ENCODE measurements around the gene TBC1D22A. TPM values are rescaled to one million over a fixed set of nuclear protein-coding genes. Genes with fewer than 3 reads are reported as not detected.

TBC1D22A gene
- total and polyA plus RNA-seq, 9 of the 15 experiments (the other 6 are each of a cell fraction or from before 2014, with no cell fraction given) = 0.20 to 11.5 (median 5.2) TPM

DNA sequence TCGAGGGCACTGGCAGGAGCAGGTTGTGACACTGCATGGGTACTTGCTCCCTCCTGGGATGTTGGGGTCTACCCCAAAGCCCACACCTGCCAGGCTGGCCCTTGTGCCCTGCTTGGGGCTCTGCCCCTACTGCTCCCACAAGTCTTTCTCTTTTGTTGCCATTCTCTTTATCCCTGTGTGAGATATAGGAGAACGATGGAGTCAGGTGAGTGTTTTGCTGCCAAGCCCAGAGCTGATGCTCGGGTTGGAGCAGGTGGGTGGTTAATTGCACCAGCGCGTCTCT lies 292.6 kb downstream of the TBC1D22A start:
- intact Hi-C loops (cut with micrococcal nuclease) = no loop called here

More for the DNA sequence above, 292.6 kb downstream of the TBC1D22A start:
- BruUV-seq (replicated peaks) = no TSS peak
- WGBS (ENCODE audit: insufficient coverage, low coverage, missing lambda C conversion rate) = 79% methylated on average over 3 of the region's 5 CpGs
- Histone ChIP-seq H3K4me3 (no peak overlapping the region), H2AFZ (ENCODE audit: low read depth, low read length) (no peak overlapping the region), H4K20me1 (replicated peaks; ENCODE audit: control insufficient read depth, insufficient read depth, low read length) (no peaks in the 10 kb centered on the region), H3K27me3 (ENCODE audit: control insufficient read depth in 2 of 2, insufficient read depth in 2 of 2, low read length in 2 of 2) (no peaks in the 10 kb centered on the region), H3K4me2 (ENCODE audit: insufficient read depth, low read length) (no peak overlapping the region), H3K79me2 (ENCODE audit: control insufficient read depth, insufficient read depth, low read length) (no peaks in the 10 kb centered on the region), H3K36me3 (ENCODE audit: control insufficient read depth, insufficient read depth, low read length) (no peaks in the 10 kb centered on the region), H3K9me1 (ENCODE audit: control insufficient read depth, insufficient read depth, low read length) (no peaks in the 10 kb centered on the region), H3K9ac (ENCODE audit: insufficient read depth in 1 of 2, low read depth in 2 of 2, low read length in 2 of 2) (no peak overlapping the region), H3K9me3 (replicated peaks; ENCODE audit: control insufficient read depth, insufficient read depth, low read depth, low read length) (no peaks in the 10 kb centered on the region), H3K27ac (ENCODE audit: extremely low read depth, low read depth, low read length) (no peak overlapping the region), H3K4me1 (replicated peaks in 1 of 2; ENCODE audit: control insufficient read depth in 2 of 2, insufficient read depth in 2 of 2, low read length in 2 of 2) (peaks cover 0 to 23% of the 10 kb centered on the region in 2 experiments; a peak in 2 of 5 replicates)
- ATAC-seq (no peak), DNase-seq (ENCODE audit: extremely low read depth in 1 of 4, low spot score in 3 of 4) (no peak), FAIRE-seq (no peak)
- ChIA-PET CTCF (ENCODE audit: low intra/inter-chr PET ratio) (no interaction called here), POLR2A (no interaction called here)
- TF ChIP-seq MTA2 (IDR thresholded peaks at IDR 0.05; ENCODE audit: low read depth) = no peak
- no peak for TF ChIP-seq RBM39 (optimal IDR thresholded peaks at IDR 0.05; ENCODE audit: low read depth, low read length)
- TF ChIP-seq, protein P1, sequence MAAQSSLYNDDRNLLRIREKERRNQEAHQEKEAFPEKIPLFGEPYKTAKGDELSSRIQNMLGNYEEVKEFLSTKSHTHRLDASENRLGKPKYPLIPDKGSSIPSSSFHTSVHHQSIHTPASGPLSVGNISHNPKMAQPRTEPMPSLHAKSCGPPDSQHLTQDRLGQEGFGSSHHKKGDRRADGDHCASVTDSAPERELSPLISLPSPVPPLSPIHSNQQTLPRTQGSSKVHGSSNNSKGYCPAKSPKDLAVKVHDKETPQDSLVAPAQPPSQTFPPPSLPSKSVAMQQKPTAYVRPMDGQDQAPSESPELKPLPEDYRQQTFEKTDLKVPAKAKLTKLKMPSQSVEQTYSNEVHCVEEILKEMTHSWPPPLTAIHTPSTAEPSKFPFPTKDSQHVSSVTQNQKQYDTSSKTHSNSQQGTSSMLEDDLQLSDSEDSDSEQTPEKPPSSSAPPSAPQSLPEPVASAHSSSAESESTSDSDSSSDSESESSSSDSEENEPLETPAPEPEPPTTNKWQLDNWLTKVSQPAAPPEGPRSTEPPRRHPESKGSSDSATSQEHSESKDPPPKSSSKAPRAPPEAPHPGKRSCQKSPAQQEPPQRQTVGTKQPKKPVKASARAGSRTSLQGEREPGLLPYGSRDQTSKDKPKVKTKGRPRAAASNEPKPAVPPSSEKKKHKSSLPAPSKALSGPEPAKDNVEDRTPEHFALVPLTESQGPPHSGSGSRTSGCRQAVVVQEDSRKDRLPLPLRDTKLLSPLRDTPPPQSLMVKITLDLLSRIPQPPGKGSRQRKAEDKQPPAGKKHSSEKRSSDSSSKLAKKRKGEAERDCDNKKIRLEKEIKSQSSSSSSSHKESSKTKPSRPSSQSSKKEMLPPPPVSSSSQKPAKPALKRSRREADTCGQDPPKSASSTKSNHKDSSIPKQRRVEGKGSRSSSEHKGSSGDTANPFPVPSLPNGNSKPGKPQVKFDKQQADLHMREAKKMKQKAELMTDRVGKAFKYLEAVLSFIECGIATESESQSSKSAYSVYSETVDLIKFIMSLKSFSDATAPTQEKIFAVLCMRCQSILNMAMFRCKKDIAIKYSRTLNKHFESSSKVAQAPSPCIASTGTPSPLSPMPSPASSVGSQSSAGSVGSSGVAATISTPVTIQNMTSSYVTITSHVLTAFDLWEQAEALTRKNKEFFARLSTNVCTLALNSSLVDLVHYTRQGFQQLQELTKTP (IDR thresholded peaks at IDR 0.05; ENCODE audit: low read depth in 1 of 2, partially characterized antibody in 2 of 2) = no peak
- no peak for TF ChIP-seq HDAC2 (IDR thresholded peaks at IDR 0.05)
- TF ChIP-seq, protein P2, sequence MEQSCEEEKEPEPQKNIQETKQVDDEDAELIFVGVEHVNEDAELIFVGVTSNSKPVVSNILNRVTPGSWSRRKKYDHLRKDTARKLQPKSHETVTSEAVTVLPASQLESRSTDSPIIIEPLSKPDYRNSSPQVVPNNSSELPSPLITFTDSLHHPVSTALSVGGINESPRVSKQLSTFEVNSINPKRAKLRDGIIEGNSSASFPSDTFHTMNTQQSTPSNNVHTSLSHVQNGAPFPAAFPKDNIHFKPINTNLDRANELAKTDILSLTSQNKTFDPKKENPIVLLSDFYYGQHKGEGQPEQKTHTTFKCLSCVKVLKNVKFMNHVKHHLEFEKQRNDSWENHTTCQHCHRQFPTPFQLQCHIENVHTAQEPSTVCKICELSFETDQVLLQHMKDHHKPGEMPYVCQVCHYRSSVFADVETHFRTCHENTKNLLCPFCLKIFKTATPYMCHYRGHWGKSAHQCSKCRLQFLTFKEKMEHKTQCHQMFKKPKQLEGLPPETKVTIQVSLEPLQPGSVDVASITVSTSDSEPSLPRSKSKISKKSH (CRISPR knock-in tag; IDR thresholded peaks at IDR 0.05) = no peak
- TF ChIP-seq, protein P3, sequence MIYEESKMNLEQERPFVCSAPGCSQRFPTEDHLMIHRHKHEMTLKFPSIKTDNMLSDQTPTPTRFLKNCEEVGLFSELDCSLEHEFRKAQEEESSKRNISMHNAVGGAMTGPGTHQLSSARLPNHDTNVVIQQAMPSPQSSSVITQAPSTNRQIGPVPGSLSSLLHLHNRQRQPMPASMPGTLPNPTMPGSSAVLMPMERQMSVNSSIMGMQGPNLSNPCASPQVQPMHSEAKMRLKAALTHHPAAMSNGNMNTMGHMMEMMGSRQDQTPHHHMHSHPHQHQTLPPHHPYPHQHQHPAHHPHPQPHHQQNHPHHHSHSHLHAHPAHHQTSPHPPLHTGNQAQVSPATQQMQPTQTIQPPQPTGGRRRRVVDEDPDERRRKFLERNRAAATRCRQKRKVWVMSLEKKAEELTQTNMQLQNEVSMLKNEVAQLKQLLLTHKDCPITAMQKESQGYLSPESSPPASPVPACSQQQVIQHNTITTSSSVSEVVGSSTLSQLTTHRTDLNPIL (CRISPR knock-in tag; IDR thresholded peaks at IDR 0.05) = no peak
- no peak for TF ChIP-seq ETV6 (IDR thresholded peaks at IDR 0.05; ENCODE audit: borderline replicate concordance in 1 of 2, low read depth in 2 of 2, low read length in 1 of 2)
- no peak for TF ChIP-seq ETV6 (CRISPR knock-in tag; IDR thresholded peaks at IDR 0.05; ENCODE audit: borderline replicate concordance)
- TF ChIP-seq ZC3H4 (CRISPR knock-in tag; IDR thresholded peaks at IDR 0.05; ENCODE audit: borderline replicate concordance) = no peak
- no peak for TF ChIP-seq GTF2A2 (tag; IDR thresholded peaks at IDR 0.05)
- TF ChIP-seq SPI1 (IDR thresholded peaks at IDR 0.05; ENCODE audit: borderline replicate concordance, low read depth, low read length) = no peak
- TF ChIP-seq TEAD1 (CRISPR knock-in tag; IDR thresholded peaks at IDR 0.05) = no peak
- TF ChIP-seq, protein P4, sequence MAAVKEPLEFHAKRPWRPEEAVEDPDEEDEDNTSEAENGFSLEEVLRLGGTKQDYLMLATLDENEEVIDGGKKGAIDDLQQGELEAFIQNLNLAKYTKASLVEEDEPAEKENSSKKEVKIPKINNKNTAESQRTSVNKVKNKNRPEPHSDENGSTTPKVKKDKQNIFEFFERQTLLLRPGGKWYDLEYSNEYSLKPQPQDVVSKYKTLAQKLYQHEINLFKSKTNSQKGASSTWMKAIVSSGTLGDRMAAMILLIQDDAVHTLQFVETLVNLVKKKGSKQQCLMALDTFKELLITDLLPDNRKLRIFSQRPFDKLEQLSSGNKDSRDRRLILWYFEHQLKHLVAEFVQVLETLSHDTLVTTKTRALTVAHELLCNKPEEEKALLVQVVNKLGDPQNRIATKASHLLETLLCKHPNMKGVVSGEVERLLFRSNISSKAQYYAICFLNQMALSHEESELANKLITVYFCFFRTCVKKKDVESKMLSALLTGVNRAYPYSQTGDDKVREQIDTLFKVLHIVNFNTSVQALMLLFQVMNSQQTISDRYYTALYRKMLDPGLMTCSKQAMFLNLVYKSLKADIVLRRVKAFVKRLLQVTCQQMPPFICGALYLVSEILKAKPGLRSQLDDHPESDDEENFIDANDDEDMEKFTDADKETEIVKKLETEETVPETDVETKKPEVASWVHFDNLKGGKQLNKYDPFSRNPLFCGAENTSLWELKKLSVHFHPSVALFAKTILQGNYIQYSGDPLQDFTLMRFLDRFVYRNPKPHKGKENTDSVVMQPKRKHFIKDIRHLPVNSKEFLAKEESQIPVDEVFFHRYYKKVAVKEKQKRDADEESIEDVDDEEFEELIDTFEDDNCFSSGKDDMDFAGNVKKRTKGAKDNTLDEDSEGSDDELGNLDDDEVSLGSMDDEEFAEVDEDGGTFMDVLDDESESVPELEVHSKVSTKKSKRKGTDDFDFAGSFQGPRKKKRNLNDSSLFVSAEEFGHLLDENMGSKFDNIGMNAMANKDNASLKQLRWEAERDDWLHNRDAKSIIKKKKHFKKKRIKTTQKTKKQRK (IDR thresholded peaks at IDR 0.05; ENCODE audit: borderline replicate concordance, low read depth, low read length) = no peak
- TF ChIP-seq ZFPM2 (CRISPR knock-in tag; IDR thresholded peaks at IDR 0.05) = no peak
- in situ Hi-C loops (cut with MboI) = no loop called here

Measured in K562 (cell line).